Tongue (tissue), 2 donors: ENCODE results near the gene ECHDC3. TPM values are rescaled to one million over a fixed set of nuclear protein-coding genes. Genes with fewer than 3 reads are reported as not detected.
"Not testable (repeated sequence)": the region's sequence is repeated elsewhere in the genome, so short reads cannot be mapped to it uniquely, and the experiment has no call there.

ENCODE experiments used
- DNase-seq: peaks from one replicate; pipeline ENCODE4 v3.0.0-alpha.2; 2015
- total RNA-seq: library from RNA; depleted of rRNA; stranded (reverse); fragments of >200 nt; gene quantifications from one replicate; pipeline ENCODE4 v1.2.3, GENCODE V29; 2014

The ECHDC3 gene
- total RNA-seq, 1 donor from 2014 or later, result 28.4 TPM

DNA sequence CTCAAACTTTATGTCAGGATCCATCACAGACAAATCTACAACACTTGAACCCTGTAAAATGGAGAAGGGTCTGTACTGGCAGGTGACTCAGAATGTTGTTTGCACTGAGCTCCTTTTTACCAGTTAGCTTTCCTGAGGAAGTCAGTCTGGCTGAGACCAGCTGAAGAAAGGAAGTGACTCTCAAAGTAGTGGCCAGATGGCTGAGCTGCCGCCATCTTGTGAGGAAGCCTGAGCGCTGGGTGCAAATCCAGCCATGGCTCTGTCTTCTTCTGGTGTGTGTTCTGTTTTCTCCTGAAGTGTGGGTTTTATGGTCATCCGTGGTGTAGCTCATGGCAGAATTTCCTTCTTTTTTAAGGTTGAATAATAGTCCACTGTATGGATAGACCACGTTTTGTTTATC is 25.5 kb upstream of the ECHDC3 start:
- DNase-seq, result no peak

DNA sequence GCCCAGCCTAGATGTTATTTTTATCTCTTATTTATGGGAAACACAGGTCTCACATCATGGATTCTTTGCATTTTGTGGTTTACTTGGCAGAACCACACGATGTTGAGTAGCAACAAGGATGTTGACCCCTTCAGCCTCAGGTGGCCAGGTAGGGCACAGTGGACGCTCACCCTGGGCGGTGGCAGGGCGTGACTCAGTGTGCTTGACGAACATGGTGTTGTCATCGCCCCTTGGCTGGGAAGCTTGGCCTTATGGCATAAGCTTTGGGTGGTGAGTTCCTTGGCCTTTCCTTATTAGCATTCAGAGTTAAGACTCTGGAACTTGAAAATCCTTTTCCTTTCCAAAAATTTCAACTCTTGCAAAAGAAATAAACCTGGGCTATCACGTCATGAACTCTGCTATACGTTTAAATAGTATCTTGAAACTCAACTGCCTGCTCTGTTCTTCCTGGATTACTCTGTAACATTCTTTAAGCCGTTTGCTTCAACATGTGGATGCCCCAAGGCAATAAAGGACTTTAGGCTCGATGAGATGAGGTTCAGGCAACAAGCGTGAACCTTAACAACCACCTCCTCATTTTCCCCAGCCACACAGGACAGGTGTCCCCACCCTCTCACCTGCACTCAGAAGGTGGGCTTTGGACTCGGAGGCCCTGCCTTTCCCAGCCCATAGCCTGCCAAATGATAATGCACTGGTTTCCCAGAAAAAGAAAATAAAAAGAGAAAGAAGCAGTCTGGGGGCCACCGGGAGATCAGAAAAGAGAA is 22.5 kb upstream of the ECHDC3 start:
- no peak for DNase-seq

DNA sequence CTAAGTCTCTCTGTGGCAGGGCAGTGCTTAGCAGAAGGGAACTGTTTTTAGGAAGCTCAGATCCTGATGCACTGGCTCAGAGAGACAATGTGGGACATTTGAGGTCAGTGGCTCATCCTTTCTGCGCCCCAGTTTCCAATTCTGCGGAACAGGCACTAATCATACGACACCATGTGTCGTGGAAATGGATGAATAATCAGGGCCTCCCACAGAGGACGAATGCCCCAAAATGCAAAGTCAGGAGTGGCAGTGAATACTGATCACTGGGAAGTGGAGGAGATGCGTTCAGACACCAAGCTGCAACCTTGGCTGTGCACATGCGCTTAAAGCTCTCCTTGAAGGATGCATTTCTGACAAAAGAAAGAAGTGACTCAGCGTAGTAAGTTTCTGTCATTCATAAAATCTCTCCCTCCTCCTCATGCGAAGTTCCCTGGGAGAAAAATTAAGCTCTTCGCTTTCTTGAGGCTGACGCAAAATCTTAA is 21.9 kb upstream of the ECHDC3 start:
- DNase-seq, result no peak

DNA sequence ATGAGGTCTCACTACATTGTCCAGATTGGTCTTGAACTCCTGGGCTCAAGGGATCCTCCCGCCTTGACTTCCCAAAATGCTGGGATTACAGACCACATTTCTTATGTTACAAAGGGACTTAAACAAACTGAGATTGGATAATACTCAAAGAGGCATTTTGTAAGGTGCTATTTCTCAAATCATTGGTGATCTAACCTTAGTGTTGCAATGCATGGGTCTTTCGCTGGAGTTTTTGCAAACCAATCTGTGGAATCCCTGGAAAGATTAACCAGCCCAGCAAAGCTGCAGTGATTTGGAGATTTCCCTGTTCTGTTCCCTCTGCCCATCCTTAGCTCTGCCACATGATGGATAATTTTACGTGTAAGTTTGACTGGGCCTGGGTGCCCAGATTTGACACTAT is 20.4 kb upstream of the ECHDC3 start:
- no peak for DNase-seq

DNA sequence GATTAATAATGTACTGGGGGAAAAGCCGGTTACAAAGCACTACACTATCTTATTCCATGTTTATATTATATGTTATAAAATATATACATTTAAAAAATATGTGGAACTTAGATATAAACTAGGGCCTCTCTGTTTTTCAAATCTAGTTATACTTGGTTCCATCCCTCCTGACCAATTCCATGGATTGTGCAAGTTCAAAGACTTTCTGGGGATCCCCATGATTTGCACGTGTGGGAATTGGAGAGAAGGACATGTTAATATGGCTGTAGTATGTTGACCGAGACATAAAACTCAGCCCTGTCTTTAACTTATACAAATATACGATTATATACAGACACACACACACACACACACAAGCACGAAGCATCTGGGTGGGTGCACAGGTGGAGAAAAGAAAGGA is 18.8 kb upstream of the ECHDC3 start:
- no peak for DNase-seq

GRCh38 chr10:11724938-11725776 is 17.0 kb upstream of the ECHDC3 start:
- peak; percentile 67 for DNase-seq

GRCh38 chr10:11725912-11726311 is 16.3 kb upstream of the ECHDC3 start:
- no peak for DNase-seq

DNA sequence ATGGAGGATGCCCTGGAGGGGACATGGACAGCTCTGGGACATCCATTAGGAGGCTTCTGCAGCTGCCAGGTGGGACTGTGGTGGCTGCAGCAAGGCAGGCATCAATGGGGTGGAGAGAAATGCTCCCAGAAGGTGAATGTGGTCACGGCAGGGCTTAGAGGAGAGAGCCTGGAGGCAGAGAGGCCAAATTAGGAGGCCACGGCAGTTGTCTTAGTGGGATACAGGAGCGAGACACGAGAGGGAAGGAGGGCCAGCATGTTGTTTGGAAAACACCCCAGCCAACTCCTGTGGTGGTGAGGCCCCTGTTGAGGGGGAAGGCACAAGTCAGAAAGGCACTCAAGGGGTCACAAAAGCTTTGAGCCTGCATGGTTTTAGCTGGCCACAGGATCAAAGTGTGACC is 14.6 kb upstream of the ECHDC3 start:
- DNase-seq, result no peak

DNA sequence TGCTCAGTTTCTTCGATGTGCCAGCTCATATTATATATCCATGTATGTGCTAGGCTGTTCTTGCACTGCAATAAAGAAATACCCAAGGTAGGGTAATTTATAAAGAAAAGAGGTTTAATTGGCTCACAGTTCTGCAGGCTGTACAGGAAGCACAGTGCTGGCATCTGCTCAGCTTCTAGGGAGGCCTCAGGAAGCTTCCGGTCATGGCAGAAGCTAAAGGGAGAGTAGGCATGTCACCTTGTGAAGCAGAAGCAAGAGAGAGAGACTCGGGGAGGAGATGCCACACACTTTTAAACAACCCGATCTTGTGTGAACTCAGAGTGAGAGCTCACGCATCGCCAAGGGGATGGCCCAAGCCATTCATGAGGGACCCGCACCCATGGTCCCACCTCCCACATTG is 13.8 kb upstream of the ECHDC3 start:
- no peak for DNase-seq

GRCh38 chr10:11729790-11730315 is 12.3 kb upstream of the ECHDC3 start:
- no peak for DNase-seq

DNA sequence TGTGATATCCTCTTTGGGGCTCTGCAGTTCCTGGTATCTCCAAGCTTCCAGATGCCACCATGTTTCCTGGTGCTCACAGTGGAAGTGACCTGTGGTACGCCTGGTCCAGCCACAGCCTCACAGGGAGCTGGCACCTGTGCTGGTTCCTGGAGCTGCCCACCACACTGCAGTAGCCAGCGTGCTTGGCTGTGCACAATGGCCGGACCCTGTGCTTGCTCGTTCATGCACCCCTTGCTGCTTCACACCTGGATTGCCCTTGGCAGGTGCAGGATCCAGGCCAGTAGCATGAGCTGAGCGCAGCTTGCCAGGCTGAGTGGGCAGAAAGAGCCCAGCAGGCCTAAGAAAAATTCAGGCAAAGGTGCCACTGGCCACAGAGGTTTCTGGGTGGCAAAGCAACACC is 11.4 kb upstream of the ECHDC3 start:
- no peak for DNase-seq

DNA sequence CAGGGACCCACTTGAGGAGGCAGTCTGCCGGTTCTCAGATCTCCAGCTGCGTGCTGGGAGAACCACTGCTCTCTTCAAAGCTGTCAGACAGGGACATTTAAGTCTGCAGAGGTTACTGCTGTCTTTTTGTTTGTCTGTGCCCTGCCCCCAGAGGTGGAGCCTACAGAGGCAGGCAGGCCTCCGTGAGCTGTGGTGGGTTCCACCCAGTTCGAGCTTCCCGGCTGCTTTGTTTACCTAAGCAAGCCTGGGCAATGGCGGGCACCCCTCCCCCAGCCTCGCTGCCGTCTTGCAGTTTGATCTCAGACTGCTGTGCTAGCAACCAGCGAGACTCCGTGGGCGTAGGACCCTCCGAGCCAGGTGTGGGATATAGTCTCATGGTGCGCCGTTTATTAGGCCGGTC is 5.4 kb upstream of the ECHDC3 start:
- DNase-seq, result not testable (repeated sequence)

- DNase-seq, result not testable (repeated sequence)
Measured at GRCh38 chr10:11737258-11738032, 4.7 kb upstream of the ECHDC3 start.

DNA sequence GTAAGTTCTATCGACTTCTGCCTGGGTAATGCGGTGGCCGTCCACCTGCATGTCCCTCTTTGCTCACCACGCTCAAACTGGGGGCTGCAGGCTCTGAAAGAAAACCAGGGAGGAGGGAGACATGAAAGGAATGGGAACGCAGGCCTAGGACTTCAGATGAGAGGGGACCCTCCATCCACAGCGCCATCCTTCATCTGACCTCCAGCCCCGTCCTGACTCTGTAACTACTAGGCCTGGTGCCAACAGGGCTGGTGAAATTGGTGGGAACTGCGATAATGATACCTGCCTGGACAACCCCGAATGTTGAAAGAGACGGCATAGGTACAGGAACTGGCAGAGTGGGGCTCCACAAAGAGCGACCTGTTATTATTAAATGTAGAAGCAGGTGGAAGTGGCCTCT is 1.3 kb upstream of the ECHDC3 start:
- DNase-seq, result no peak

DNA sequence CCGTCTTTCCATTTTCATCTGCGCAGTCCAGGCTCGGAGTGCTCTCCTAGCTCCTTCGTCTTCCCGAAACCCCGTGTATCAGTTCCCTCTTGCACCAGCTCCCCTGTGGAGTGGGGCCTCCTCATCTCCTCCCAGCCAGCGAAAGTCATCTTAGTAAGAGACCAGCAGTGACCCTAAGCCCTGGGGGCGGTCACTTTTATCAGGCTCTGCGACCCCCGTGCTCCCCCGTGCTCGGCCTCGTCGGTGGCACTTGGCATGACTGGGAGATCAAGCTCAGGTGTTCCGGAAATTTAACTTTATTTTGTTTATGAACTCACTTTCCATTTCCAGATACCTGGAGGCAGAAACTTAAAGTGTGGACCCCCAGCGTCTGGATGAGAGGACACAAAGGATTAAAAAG is 574 bp upstream of the ECHDC3 start:
- no peak for DNase-seq

GRCh38 chr10:11742779-11743298 is 657 bp downstream of the ECHDC3 start:
- no peak for DNase-seq

DNA sequence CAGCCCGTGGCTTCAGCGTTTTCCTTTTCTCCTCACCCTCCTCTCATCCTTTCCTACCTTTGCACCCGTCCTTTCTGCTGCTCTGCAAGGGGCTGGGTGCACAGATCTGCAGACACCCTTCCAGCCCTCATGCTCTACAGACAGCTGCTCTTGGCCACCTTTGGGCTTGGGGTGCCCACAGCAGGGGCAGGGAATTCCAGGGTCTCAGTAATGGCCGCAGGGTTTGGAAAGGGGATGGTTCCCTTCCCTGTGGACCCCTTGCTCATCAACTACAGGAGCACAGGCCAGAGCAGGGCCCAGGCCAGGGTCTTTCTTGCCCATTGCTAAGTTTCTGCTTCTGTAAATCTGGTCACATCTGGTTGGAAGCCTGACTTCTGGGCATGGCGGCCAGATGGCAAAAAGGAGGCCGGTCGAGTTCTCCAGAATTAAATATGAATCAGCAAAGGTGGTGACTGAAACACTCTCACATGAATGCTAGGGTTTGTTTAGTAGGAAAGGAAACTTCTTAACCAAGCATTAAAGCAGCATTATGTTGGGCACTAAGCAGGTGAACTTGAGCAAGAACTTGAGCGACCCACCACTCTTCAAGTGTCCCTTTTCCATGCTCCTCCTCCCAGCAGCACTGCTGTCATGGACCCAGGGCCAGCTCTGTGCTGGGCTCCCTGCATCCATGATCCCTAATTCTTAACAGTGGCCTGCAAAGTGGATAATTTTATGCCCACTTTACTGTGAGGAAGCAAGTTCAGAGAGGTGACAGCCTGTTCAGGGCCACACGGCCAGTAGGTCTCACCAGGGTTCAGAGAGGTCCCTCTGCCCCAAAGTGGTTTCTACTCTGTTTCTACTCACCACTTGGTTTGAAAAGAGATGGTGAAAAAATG is 1.5 kb downstream of the ECHDC3 start:
- no peak for DNase-seq

DNA sequence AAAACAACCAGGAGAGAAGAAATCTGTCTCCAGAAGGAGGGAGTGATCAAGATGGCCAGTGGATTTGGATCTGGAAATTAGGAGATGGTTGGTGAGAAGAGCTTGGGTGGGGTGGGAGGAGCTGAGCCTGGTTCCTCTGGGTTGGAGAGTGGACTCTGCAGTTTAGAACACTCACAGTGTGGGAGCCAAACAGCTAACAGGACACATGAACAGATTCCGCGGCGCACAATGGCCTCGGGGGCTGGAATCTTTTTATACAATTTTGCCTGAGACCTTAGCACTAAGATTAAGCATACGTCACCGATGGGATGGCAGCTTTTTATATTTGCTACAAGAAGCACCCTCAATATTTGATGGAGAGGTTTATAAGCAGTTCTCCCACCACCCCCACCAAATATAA is 2.9 kb downstream of the ECHDC3 start:
- DNase-seq, result no peak

GRCh38 chr10:11746883-11747539 is 4.8 kb downstream of the ECHDC3 start:
- DNase-seq, result no peak

DNA sequence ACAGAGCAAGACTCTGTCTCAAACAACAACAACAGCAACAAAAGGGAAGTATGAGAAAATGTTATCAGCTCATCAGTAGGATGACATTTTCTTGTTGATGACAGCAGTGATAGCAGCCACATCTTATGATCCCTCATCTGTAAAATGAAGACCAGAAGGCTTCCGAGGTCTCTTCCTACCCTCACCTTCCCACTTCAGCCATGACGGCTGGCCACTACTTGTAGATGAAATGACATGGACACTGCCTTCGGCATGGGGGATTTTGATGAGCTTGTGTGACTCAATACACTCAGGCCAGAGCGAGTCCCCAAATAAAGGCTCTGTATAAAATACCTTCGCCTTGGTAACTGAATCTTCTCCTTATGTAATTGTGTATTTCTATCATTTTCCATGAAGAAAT is 6.7 kb downstream of the ECHDC3 start:
- no peak for DNase-seq

- DNase-seq, result no peak
Measured at GRCh38 chr10:11750420-11750819, 8.2 kb downstream of the ECHDC3 start.
